Middle frontal gyrus (tissue), 1 donor: ENCODE data around the gene MAGI2.

Experiments used
- DNase-seq: peaks from one replicate; pipeline ENCODE4 v3.0.0-alpha.2; 2015; ENCODE audit warnings: low spot score; ENCODE audit errors: extremely low spot score

The MAGI2 gene

GRCh38 chr7:77979219-77979618 lies 1474.2 kb downstream of the MAGI2 start:
- no peak for DNase-seq

- no peak for DNase-seq
Measured at GRCh38 chr7:77975672-77976480, 1477.6 kb downstream of the MAGI2 start.

DNA sequence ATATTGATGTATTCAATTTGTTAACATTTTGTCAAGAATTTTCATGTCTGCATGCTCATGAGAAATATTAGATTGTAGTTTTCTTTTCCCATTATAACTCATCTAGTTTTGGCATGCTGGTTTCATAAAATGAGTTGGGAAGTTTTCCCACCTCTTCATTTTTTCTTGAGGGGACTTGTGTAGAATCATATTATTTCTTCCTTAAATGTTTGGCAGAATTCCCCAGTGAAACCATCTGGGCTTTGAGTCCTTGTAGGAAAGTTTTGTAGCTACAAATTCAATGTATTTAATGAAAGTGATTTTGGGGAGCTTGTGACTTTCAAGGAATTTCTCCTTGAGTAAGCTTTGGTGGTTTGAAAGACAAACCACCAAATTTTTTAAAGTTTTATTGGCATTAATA lies 1481.7 kb downstream of the MAGI2 start:
- no peak for DNase-seq

- no peak for DNase-seq
Measured at GRCh38 chr7:77967429-77967828, 1486.0 kb downstream of the MAGI2 start.
